Measurements from ENCODE around the gene TIMP1. TPM values are rescaled to one million over a fixed set of nuclear protein-coding genes. Genes with fewer than 3 reads are reported as not detected.
A peak's percentile ranks its signal among the peaks of the same experiment; 100 is the strongest.

The TIMP1 gene
- total RNA-seq, 1 donor from 2014 or later = 57.1 TPM

- peaks cover 11% of the 10 kb centered on the region for H3K36me3 ChIP-seq (ENCODE audit: control insufficient read depth, insufficient read depth, low read length)
- no peak overlapping the region for H3K4me3 ChIP-seq (ENCODE audit: low read depth, low read length)
- FAIRE-seq (no peak), DNase-seq (ENCODE audit: low read depth) (no peak)
- TF ChIP-seq, protein P1, sequence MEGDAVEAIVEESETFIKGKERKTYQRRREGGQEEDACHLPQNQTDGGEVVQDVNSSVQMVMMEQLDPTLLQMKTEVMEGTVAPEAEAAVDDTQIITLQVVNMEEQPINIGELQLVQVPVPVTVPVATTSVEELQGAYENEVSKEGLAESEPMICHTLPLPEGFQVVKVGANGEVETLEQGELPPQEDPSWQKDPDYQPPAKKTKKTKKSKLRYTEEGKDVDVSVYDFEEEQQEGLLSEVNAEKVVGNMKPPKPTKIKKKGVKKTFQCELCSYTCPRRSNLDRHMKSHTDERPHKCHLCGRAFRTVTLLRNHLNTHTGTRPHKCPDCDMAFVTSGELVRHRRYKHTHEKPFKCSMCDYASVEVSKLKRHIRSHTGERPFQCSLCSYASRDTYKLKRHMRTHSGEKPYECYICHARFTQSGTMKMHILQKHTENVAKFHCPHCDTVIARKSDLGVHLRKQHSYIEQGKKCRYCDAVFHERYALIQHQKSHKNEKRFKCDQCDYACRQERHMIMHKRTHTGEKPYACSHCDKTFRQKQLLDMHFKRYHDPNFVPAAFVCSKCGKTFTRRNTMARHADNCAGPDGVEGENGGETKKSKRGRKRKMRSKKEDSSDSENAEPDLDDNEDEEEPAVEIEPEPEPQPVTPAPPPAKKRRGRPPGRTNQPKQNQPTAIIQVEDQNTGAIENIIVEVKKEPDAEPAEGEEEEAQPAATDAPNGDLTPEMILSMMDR (IDR thresholded peaks at IDR 0.05; ENCODE audit: insufficient read depth, low read length, severe bottlenecking) = no peak
- H3K27me3 ChIP-seq (ENCODE audit: control insufficient read depth, insufficient read depth, low read length) = no peaks in the 10 kb centered on the region
Measured at GRCh38 chrX:47571215-47571614, 11.0 kb upstream of the TIMP1 start.

DNA sequence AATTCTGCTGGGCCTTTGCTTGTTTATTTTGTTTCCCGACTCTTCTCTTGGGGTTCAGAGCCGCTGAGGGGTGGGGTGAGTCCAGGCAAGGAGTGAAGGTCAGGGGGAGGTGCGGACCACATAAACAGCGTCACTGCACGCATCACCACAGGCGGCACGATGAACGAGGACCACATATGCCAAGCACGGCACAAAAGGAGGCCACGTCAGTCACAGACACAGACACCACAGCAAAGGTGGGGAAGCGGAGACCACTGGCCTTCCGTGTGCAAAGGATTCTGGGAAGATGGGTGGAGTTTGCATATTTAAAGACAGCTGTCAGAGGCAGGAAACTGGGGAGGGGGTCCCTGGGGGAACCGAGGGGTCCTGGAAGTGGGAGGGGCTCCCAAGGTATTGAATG is 10.3 kb upstream of the TIMP1 start:
- H3K36me3 ChIP-seq (ENCODE audit: control insufficient read depth, insufficient read depth, low read length) = peaks cover 9% of the 10 kb centered on the region
- H3K27me3 ChIP-seq (ENCODE audit: control insufficient read depth, insufficient read depth, low read length) = no peaks in the 10 kb centered on the region
- H3K4me3 ChIP-seq (ENCODE audit: low read depth, low read length) = no peak overlapping the region
- DNase-seq (ENCODE audit: low read depth) = no peak
- FAIRE-seq = no peak
- TF ChIP-seq, protein P1 (IDR thresholded peaks at IDR 0.05; ENCODE audit: insufficient read depth, low read length, severe bottlenecking) = no peak

GRCh38 chrX:47572773-47573340 is 9.4 kb upstream of the TIMP1 start:
- FAIRE-seq = no peak
- DNase-seq (ENCODE audit: low read depth) = no peak
- TF ChIP-seq, protein P1 (IDR thresholded peaks at IDR 0.05; ENCODE audit: insufficient read depth, low read length, severe bottlenecking) = no peak
- Histone ChIP-seq H3K27me3 (ENCODE audit: control insufficient read depth, insufficient read depth, low read length) (no peaks in the 10 kb centered on the region), H3K4me3 (ENCODE audit: low read depth, low read length) (no peak overlapping the region), H3K36me3 (ENCODE audit: control insufficient read depth, insufficient read depth, low read length) (peaks cover 7% of the 10 kb centered on the region)

GRCh38 chrX:47573341-47574075 is 8.7 kb upstream of the TIMP1 start:
- H3K27me3 ChIP-seq (ENCODE audit: control insufficient read depth, insufficient read depth, low read length) = no peaks in the 10 kb centered on the region
- peak; percentile 73 for DNase-seq (ENCODE audit: low read depth)
- no peak for FAIRE-seq
- peak overlapping the region; percentile 32 for H3K4me3 ChIP-seq (ENCODE audit: low read depth, low read length)
- TF ChIP-seq, protein P1 (IDR thresholded peaks at IDR 0.05; ENCODE audit: insufficient read depth, low read length, severe bottlenecking) = no peak
- H3K36me3 ChIP-seq (ENCODE audit: control insufficient read depth, insufficient read depth, low read length) = peaks cover 7% of the 10 kb centered on the region

DNA sequence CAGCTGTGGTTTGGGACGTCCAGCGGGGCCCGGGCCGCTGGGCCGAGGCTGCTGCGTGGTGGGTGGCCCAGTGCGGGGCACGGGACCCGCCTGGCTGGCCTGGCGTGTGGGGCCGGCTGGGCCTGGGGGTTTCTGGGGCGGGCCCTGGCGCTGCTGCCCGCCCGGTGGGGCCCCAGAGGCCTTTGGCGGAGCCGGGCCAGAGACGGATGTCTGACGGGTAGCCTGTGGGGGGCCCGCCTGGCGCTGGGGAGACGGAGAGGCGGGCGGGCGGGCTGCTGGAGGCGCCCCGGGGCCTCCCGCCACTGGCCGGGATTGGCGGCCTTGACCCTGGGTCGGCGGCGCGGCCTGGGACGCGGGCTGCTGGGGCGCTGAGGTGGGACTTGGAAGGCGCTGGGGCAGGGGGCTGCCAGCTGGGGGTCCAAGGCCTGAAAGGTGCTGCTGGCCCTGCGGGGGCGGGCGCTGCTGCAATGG is 8.1 kb upstream of the TIMP1 start:
- TF ChIP-seq, protein P1 (IDR thresholded peaks at IDR 0.05; ENCODE audit: insufficient read depth, low read length, severe bottlenecking) = no peak
- Histone ChIP-seq H3K27me3 (ENCODE audit: control insufficient read depth, insufficient read depth, low read length) (no peaks in the 10 kb centered on the region), H3K36me3 (ENCODE audit: control insufficient read depth, insufficient read depth, low read length) (peaks cover 7% of the 10 kb centered on the region), H3K4me3 (ENCODE audit: low read depth, low read length) (peak overlapping the region; percentile 32)
- FAIRE-seq (no peak), DNase-seq (ENCODE audit: low read depth) (no peak)

All from bronchial epithelial cell (primary cell).